Sigmoid colon (tissue), 7 donors: Measurements from ENCODE around the gene HMCN2. TPM values are rescaled to one million over a fixed set of nuclear protein-coding genes. Genes with fewer than 3 reads are reported as not detected.

Source experiments
- DNase-seq: peaks from one replicate; pipeline ENCODE4 v3.0.0-alpha.2; 2019
- H3K27ac ChIP-seq, 4 donors: fragments of 200-600 bp; sonication (generic); one replicate each; pipeline ENCODE4 v1.5.1; 2016 to 2019; ENCODE audit warnings: mild to moderate bottlenecking in 1 of 4
- H3K27me3 ChIP-seq, 3 donors: fragments of 200-600 bp; sonication (generic); one replicate each; pipeline ENCODE4 v1.5.1; 2019; ENCODE audit warnings: mild to moderate bottlenecking in 1 of 3
- H3K36me3 ChIP-seq, 4 donors: fragments of 200-600 bp; sonication (generic); one replicate each; pipeline ENCODE4 v1.5.1; 2016 to 2019
- H3K4me1 ChIP-seq, 4 donors: fragments of 200-600 bp; sonication (generic); one replicate each; pipeline ENCODE4 v1.5.1; 2017 to 2019
- H3K4me3 ChIP-seq, 4 donors: fragments of 200-600 bp; sonication (generic); one replicate each; pipeline ENCODE4 v1.5.1; 2017 to 2019; ENCODE audit warnings: mild to moderate bottlenecking in 2 of 4, moderate library complexity in 1 of 4
- H3K9me3 ChIP-seq, 4 donors: fragments of 200-600 bp in 3 of 4; sonication (generic) in 3 of 4; one replicate each; pipeline versions ENCODE4 v1.5.1 to v1.6.1; 2013 to 2019
- EP300 ChIP-seq, 4 donors: sonication (generic); formaldehyde crosslinking; IDR thresholded peaks; one replicate each; pipeline ENCODE4 v1.6.1; 2017; ENCODE audit warnings: antibody characterized with exemption in 4 of 4
- POLR2A ChIP-seq, 2 donors: fragments of 450-650 bp; IDR thresholded peaks; one replicate each; pipeline ENCODE4 v1.6.1; 2016; ENCODE audit warnings: antibody characterized with exemption in 2 of 2, mild to moderate bottlenecking in 2 of 2, moderate library complexity in 2 of 2
- POLR2AphosphoS5 ChIP-seq, 4 donors: sonication (generic); formaldehyde crosslinking; IDR thresholded peaks; one replicate each; pipeline ENCODE4 v1.6.1; 2017; ENCODE audit warnings: antibody characterized with exemption in 4 of 4
- WGBS, 2 donors: extraction: QIAGEN DNeasy Blood & Tissue Kit; methylation state at CpG; one replicate each; pipeline ENCODE4 v1.1.7; 2013; 5-methylcytosine and 5-hydroxymethylcytosine counted together
- intact Hi-C: fragments of 100-400 bp; cut with DNase I; formaldehyde crosslinking; loops from one replicate; pipeline ENCODE4 v1.15.1; 2023
- polyA plus RNA-seq, 3 donors: library from polyadenylated mRNA; stranded (reverse); fragments of 200-250 nt; gene quantifications; one replicate each; pipeline ENCODE4 v1.2.3, GENCODE V29; 2013
- total RNA-seq, 4 donors: library from RNA; depleted of rRNA; stranded (reverse); fragments of >200 nt; gene quantifications; one replicate each; pipeline ENCODE4 v1.1.0, GENCODE V29; 2016
- TF ChIP-seq, protein P1 (sequence below), 4 experiments: fragments of 450-650 bp in 3 of 4; fragments of 200-600 bp in 1 of 4; IDR thresholded peaks; one replicate each; pipeline ENCODE4 v1.5.1; 2016 to 2019; ENCODE audit warnings: antibody characterized with exemption in 4 of 4, mild to moderate bottlenecking in 3 of 4, moderate library complexity in 2 of 4
- donor health status: healthy with polysubstance abuse.
- donor health status: Bipolar disorder and iron deficiency.
- donor health status: healthy.

The HMCN2 gene
- total and polyA plus RNA-seq, 7 donors = 3.6 to 106 (median 13.2) TPM

DNA sequence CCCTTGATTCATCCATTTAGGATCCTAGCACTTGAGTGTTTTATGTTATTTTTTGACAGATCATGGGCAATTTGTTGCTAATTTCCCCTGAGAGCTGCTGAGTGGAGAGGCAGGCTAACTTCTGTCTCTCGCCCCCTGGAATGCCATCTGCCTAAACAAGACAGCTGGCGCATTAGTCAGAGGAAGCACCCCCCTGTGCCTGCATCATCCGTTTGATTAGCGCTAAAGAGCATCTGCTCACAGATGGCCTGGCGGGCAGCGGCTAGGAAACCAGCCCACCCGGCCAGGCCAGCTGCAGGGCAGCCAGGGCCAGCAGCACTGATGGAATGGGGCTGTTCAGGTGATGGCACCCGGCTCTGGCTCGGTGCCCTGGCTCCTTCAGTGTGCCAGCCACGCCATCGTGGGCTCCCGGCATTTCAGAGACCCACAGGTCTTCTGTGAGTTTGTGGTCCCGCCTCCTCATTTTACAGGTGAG is 156.3 kb downstream of the HMCN2 start:
- no peak for DNase-seq
- Histone ChIP-seq H3K9me3 (no peaks in the 10 kb centered on the region), H3K27ac (peak overlapping the region in 2 of 4 donors; percentile 63 to 78), H3K36me3 (peaks cover 0 to 47% (median 11%) of the 10 kb centered on the region in 4 donors), H3K4me3 (no peak overlapping the region), H3K4me1 (peaks cover 0 to 22% (median 17%) of the 10 kb centered on the region in 4 donors), H3K27me3 (no peaks in the 10 kb centered on the region)
- intact Hi-C loops = no loop called here
- 75 to 77% methylated on average over 13 of the region's 13 CpGs for WGBS, 2 donors
- TF ChIP-seq POLR2A (IDR thresholded peaks at IDR 0.05) = no peak
- TF ChIP-seq POLR2AphosphoS5 (IDR thresholded peaks at IDR 0.05) = no peak
- no peak for TF ChIP-seq EP300 (IDR thresholded peaks at IDR 0.05)
- TF ChIP-seq, protein P1, sequence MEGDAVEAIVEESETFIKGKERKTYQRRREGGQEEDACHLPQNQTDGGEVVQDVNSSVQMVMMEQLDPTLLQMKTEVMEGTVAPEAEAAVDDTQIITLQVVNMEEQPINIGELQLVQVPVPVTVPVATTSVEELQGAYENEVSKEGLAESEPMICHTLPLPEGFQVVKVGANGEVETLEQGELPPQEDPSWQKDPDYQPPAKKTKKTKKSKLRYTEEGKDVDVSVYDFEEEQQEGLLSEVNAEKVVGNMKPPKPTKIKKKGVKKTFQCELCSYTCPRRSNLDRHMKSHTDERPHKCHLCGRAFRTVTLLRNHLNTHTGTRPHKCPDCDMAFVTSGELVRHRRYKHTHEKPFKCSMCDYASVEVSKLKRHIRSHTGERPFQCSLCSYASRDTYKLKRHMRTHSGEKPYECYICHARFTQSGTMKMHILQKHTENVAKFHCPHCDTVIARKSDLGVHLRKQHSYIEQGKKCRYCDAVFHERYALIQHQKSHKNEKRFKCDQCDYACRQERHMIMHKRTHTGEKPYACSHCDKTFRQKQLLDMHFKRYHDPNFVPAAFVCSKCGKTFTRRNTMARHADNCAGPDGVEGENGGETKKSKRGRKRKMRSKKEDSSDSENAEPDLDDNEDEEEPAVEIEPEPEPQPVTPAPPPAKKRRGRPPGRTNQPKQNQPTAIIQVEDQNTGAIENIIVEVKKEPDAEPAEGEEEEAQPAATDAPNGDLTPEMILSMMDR (IDR thresholded peaks at IDR 0.05) = no peak

DNA sequence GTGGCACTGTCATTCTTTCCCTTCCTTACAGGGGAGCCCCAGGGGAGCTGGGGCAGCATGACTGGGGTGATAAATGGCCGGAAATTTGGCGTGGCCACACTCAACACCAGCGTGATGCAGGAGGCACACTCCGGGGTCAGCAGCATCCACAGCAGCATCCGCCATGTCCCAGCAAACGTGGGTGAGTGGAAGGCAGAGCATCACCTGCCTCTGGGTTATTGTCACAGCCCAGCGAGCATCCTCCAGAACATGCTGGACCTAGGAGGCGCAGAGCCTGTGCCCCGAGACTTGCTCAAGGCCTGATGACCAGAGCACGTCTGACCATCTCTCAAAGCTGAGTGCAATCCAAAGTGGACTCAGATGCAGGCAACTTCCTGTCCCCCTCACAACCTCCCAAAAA is 157.0 kb downstream of the HMCN2 start:
- Histone ChIP-seq H3K36me3 (peaks cover 0 to 53% (median 14%) of the 10 kb centered on the region in 4 donors), H3K27me3 (no peaks in the 10 kb centered on the region), H3K9me3 (no peaks in the 10 kb centered on the region), H3K27ac (peak overlapping the region in 3 of 4 donors; percentile 56 to 78 (median 63)), H3K4me1 (peaks cover 0 to 22% (median 17%) of the 10 kb centered on the region in 4 donors), H3K4me3 (no peak overlapping the region)
- WGBS, 2 donors = 85 to 89% methylated on average over 10 of the region's 10 CpGs
- DNase-seq = no peak
- intact Hi-C loops = no loop called here
- TF ChIP-seq EP300 (IDR thresholded peaks at IDR 0.05) = no peak
- TF ChIP-seq, protein P1 (IDR thresholded peaks at IDR 0.05) = no peak
- no peak for TF ChIP-seq POLR2AphosphoS5 (IDR thresholded peaks at IDR 0.05)
- TF ChIP-seq POLR2A (IDR thresholded peaks at IDR 0.05) = no peak

DNA sequence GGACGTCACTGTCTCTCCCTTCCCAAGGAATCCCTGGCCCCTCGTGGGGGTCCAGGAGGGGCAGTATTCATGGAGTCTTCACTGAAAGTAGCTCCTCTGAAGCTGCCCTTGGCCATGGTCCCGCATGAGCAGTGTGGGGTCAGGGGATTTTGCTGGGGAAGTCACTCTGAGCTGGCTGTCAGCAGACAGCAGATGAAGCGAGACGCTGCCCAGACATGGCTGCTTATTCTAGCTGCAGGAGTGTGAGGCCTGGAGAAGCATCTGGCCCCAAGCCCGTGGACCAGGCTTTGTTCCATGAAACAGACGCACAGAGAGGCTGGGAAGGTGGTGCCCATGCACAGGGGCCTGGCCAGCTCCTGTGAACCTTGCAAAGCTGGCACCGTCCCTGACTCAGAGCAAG is 157.7 kb downstream of the HMCN2 start:
- Histone ChIP-seq H3K4me3 (no peak overlapping the region), H3K9me3 (no peaks in the 10 kb centered on the region), H3K4me1 (peaks cover 0 to 22% (median 17%) of the 10 kb centered on the region in 4 donors), H3K36me3 (peaks cover 0 to 53% (median 19%) of the 10 kb centered on the region in 4 donors), H3K27me3 (no peaks in the 10 kb centered on the region), H3K27ac (peak overlapping the region in 3 of 4 donors; percentile 56 to 78 (median 63))
- TF ChIP-seq POLR2AphosphoS5 (IDR thresholded peaks at IDR 0.05) (peak; percentile 12 to 73 (median 70)), POLR2A (IDR thresholded peaks at IDR 0.05) (no peak)
- 73 to 78% methylated on average over 8 of the region's 8 CpGs for WGBS, 2 donors
- peak; percentile 92 for DNase-seq
- intact Hi-C loops = no loop called here

DNA sequence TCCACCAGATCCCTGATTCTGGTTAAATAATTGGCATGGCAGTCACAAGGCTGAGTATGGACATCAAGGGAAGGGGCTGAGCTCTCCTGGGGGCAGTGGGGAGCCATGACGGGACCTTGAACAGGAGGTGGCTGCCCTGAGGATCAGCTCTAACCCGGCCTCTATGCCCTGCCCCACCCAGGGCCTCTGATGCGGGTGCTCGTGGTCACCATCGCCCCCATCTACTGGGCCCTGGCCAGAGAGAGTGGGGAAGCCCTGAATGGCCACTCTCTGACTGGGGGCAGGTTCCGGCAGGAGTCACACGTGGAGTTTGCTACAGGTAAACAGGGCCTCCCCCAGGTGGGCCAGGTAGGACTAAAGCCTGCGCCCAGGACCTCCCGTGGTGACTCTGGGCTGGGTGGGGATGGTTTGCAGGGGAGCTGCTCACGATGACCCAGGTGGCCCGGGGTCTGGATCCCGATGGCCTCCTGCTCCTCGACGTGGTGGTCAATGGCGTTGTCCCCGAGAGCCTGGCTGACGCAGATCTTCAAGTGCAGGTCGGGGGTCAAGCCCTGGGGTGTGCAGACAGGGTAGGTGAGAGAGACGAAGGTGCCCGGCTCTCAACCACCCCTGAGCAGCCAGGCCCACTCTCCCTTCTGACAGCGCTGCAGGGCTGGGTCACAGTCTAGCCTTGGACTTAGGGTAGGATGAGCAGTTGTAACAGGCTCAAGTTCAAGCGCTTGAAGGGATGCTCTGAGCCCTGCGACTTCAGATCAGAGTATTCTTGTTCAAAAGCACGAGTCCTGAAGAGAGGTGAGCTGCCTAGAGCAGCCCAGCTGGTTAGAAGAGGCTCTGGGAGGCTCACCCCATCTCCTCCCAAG is 159.3 kb downstream of the HMCN2 start:
- TF ChIP-seq EP300 (IDR thresholded peaks at IDR 0.05) (no peak), POLR2AphosphoS5 (IDR thresholded peaks at IDR 0.05) (no peak), POLR2A (IDR thresholded peaks at IDR 0.05) (no peak)
- TF ChIP-seq, protein P1 (IDR thresholded peaks at IDR 0.05) = no peak
- Histone ChIP-seq H3K36me3 (peaks cover 0 to 55% (median 20%) of the 10 kb centered on the region in 4 donors), H3K27me3 (no peaks in the 10 kb centered on the region), H3K4me1 (peaks cover 0 to 22% (median 17%) of the 10 kb centered on the region in 4 donors), H3K27ac (no peak overlapping the region), H3K9me3 (no peaks in the 10 kb centered on the region), H3K4me3 (no peak overlapping the region)
- no peak for DNase-seq
- WGBS, 2 donors = 91 to 94% methylated on average over 24 of the region's 24 CpGs
- intact Hi-C loops = no loop called here

DNA sequence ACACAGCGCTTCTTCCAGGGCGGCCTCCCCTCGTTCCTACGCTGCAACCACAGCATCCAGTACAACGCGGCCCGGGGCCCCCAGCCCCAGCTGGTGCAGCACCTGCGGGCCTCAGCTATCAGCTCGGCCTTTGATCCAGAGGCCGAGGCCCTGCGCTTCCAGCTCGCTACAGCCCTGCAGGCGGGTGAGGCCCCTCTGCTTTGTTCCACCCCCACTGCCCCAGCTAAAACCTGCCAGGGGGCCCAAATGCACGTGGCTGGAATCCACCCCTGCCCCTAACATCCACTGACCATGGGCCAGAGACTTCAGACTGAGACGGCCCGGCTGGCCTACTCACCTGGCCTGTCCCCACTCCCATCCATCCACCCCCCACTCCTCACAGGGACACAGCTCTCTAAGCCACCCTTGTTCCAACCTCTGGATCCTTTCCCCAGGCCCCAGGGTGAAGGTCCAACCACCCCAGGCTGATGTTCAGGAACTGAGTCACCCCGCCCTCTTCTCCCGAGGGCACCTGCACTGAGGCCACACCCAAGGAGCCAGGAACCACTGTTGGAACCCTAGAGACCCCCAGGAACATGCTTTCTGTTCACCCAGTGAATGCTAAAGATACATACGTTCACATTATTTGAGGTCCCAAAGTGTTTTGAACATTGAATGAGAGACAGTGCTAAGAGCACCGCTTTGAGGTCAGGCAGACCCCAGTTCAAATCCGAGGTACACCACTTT is 160.3 kb downstream of the HMCN2 start:
- Histone ChIP-seq H3K27me3 (no peaks in the 10 kb centered on the region), H3K4me1 (peaks cover 0 to 22% (median 17%) of the 10 kb centered on the region in 4 donors), H3K9me3 (no peaks in the 10 kb centered on the region), H3K36me3 (peaks cover 0 to 59% (median 24%) of the 10 kb centered on the region in 4 donors), H3K4me3 (no peak overlapping the region), H3K27ac (no peak overlapping the region)
- TF ChIP-seq, protein P1 (IDR thresholded peaks at IDR 0.05) = no peak
- TF ChIP-seq POLR2A (IDR thresholded peaks at IDR 0.05) (no peak), POLR2AphosphoS5 (IDR thresholded peaks at IDR 0.05) (no peak), EP300 (IDR thresholded peaks at IDR 0.05) (no peak)
- WGBS, 2 donors = 67 to 76% methylated on average over 21 of the region's 21 CpGs
- DNase-seq = no peak
- intact Hi-C loops = no loop called here
